Measurements from ENCODE around the gene NAT9. TPM values are rescaled to one million over a fixed set of nuclear protein-coding genes. Genes with fewer than 3 reads are reported as not detected.

NAT9 gene
- 59.6 and 60.2 TPM in 2 replicates for total RNA-seq
- long read RNA-seq, transcript NAT9-210 (7 exons, 1,860 nt) = major isoform, 50 of 142 reads
- long read RNA-seq, transcript NAT9-201 (7 exons, 1,875 nt) = minor isoform, 24 of 142 reads
- long read RNA-seq, partial matches to known transcripts = 11 of 142 reads
- long read RNA-seq, other reads (novel, unspliced or antisense) = 42 of 142 reads

GRCh38 chr17:74776044-74776962 lies at the start of gene NAT9:
TSS of gene NAT9 (minus strand) at chr17:74776345. CDS start at chr17:74775698, 647 bp downstream.
- H3K27ac Mint-ChIP-seq = peak within 1 kb of the TSS; percentile 96
- peak within 1 kb of the TSS; percentile 94 for H3K4me3 Mint-ChIP-seq (ENCODE audit: low read depth)
- peaks cover 13% of the 10 kb centered on the region for H3K36me3 Mint-ChIP-seq (ENCODE audit: insufficient read depth)
- peaks cover 21% of the 10 kb centered on the region for H3K4me1 Mint-ChIP-seq (ENCODE audit: low read depth)
- no peaks in the 10 kb centered on the region for H3K9me3 Mint-ChIP-seq (ENCODE audit: low read depth)
- TF ChIP-seq CTCF (IDR thresholded peaks at IDR 0.05; ENCODE audit: unreplicated experiment) = no peak
- no peaks in the 10 kb centered on the region for H3K27me3 Mint-ChIP-seq
- DNase-seq (ENCODE audit: low spot score, unreplicated experiment) = peak; percentile 99

GRCh38 chr17:74824961-74825627 lies 48.9 kb upstream of the NAT9 start:
- DNase-seq (ENCODE audit: low spot score, unreplicated experiment) = no peak
- Mint-ChIP-seq H3K4me3 (ENCODE audit: low read depth) (no peak overlapping the region), H3K9me3 (ENCODE audit: low read depth) (no peaks in the 10 kb centered on the region), H3K4me1 (ENCODE audit: low read depth) (no peaks in the 10 kb centered on the region), H3K27me3 (no peaks in the 10 kb centered on the region), H3K36me3 (ENCODE audit: insufficient read depth) (no peaks in the 10 kb centered on the region), H3K27ac (no peak overlapping the region)
- TF ChIP-seq CTCF (IDR thresholded peaks at IDR 0.05; ENCODE audit: unreplicated experiment) = no peak

- no peaks in the 10 kb centered on the region for H3K27me3 Mint-ChIP-seq
- DNase-seq (ENCODE audit: low spot score, unreplicated experiment) = no peak
- no peaks in the 10 kb centered on the region for H3K9me3 Mint-ChIP-seq (ENCODE audit: low read depth)
- no peaks in the 10 kb centered on the region for H3K4me1 Mint-ChIP-seq (ENCODE audit: low read depth)
- H3K36me3 Mint-ChIP-seq (ENCODE audit: insufficient read depth) = no peaks in the 10 kb centered on the region
- H3K4me3 Mint-ChIP-seq (ENCODE audit: low read depth) = no peak overlapping the region
- TF ChIP-seq CTCF (IDR thresholded peaks at IDR 0.05; ENCODE audit: unreplicated experiment) = no peak
- H3K27ac Mint-ChIP-seq = no peak overlapping the region
Measured at GRCh38 chr17:74822939-74823367, 46.8 kb upstream of the NAT9 start.

GRCh38 chr17:74822335-74822938 lies 46.3 kb upstream of the NAT9 start:
- no peak for TF ChIP-seq CTCF (IDR thresholded peaks at IDR 0.05; ENCODE audit: unreplicated experiment)
- Mint-ChIP-seq H3K36me3 (ENCODE audit: insufficient read depth) (no peaks in the 10 kb centered on the region), H3K27me3 (no peaks in the 10 kb centered on the region), H3K27ac (no peak overlapping the region), H3K9me3 (ENCODE audit: low read depth) (no peaks in the 10 kb centered on the region), H3K4me3 (ENCODE audit: low read depth) (no peak overlapping the region), H3K4me1 (ENCODE audit: low read depth) (no peaks in the 10 kb centered on the region)
- DNase-seq (ENCODE audit: low spot score, unreplicated experiment) = no peak
